ENCODE results near the gene SQOR. TPM values are rescaled to one million over a fixed set of nuclear protein-coding genes. Genes with fewer than 3 reads are reported as not detected.

Gene SQOR
- polyA plus RNA-seq, 2 of the 4 experiments (the other 2 are of a cell fraction), result 33.8 to 71.7 TPM

DNA sequence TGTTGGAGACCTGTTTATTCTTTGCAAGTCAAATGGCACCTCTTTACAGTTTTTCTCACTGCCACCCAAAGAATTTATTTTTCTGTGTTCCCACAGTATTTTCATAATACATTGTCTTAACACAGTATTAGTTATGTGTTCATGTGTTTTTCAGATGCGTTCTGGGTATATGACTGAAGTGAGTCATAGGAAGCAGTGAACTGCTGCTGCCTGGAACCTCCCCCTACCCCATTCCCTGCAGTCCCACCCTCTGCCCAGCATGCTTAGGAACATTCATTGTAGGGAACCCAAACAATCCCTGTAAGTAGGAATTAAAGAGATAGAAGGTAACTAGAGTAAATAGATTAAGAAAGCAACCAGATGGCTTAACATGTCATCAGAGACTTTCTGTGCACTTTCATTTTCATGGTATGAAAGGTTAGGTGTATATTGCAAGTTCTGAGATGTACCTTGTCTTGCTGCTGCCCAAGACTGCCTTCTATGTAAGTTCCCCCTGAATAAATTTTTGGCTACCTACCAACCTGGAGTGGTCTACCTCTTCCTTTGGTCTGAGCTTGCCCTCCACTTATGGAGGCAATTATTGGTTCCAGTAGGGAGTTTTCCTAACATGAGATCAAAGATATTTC lies 21.9 kb upstream of the SQOR start (continued):
- TF ChIP-seq CEBPB (IDR thresholded peaks at IDR 0.05) (no peak), TP53 (CRISPR knock-in tag; IDR thresholded peaks at IDR 0.05) (no peak), RCOR1 (IDR thresholded peaks at IDR 0.05; ENCODE audit: low read depth, low read length) (no peak), KDM5A (IDR thresholded peaks at IDR 0.05) (no peak)

GRCh38 chr15:45616901-45617323 lies 17.9 kb upstream of the SQOR start:
- ChIA-PET POLR2A (no interaction called here), CTCF (interaction anchor here (1.2 to 7.1 kb wide), 3 partner anchors 158 to 454 kb away, joined by 3 to 81 read pairs (median 3); no protein-coding TSS in a partner anchor)
- FAIRE-seq, result no peak
- Histone ChIP-seq H3K4me1 (peaks cover 4% of the 10 kb centered on the region; the same call in 2 of the 3 replicates), H3K9me3 (no peaks in the 10 kb centered on the region), H3K4me2 (no peak overlapping the region), H3K27ac (no peak overlapping the region), H3K4me3 (no peak overlapping the region)
- 43% methylated on average over 3 of the region's 3 CpGs for WGBS (ENCODE audit: missing lambda C conversion rate)
- no peak for TF ChIP-seq CHD4 (IDR thresholded peaks at IDR 0.05; ENCODE audit: borderline replicate concordance)
- TF ChIP-seq FOSL2 (IDR thresholded peaks at IDR 0.05), result no peak
- TF ChIP-seq FOSL2 (CRISPR knock-in tag; IDR thresholded peaks at IDR 0.05), result no peak
- TF ChIP-seq, protein P1, sequence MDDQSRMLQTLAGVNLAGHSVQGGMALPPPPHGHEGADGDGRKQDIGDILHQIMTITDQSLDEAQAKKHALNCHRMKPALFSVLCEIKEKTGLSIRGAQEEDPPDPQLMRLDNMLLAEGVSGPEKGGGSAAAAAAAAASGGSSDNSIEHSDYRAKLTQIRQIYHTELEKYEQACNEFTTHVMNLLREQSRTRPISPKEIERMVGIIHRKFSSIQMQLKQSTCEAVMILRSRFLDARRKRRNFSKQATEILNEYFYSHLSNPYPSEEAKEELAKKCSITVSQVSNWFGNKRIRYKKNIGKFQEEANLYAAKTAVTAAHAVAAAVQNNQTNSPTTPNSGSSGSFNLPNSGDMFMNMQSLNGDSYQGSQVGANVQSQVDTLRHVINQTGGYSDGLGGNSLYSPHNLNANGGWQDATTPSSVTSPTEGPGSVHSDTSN (IDR thresholded peaks at IDR 0.05), result no peak
- no peak for TF ChIP-seq MYC (IDR thresholded peaks at IDR 0.05; ENCODE audit: borderline replicate concordance, low read length)
- TF ChIP-seq HES2 (IDR thresholded peaks at IDR 0.05), result no peak
- no peak; a peak in 1 of 6 replicates for ATAC-seq
- DNase-seq (ENCODE audit: low read depth in 1 of 2, low spot score in 1 of 2), result no peak

DNA sequence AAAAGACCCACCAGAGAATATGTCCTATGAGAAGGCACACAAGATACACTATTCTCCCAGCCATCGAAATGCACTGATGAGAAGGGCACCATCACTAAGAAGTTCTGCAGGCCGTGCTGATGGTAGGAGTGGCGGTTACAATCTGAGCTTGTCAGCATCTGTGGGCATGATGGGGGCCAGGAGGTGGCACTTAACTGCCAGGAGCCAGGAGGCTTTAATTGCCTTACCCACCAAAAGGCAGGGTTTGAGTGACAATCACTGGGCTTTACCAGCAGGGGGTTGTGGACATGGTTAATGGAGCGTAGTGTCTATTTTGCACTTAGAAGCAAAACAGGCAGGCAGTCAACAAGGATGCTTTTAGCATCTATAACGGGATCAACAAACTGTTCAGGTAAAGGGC lies 16.0 kb upstream of the SQOR start:
- ChIA-PET POLR2A (no interaction called here), CTCF (interaction anchor here (1.0 to 1.3 kb wide), 2 partner anchors 15 to 189 kb away, joined by 3 read pairs; no protein-coding TSS in a partner anchor)
- Histone ChIP-seq H3K4me1 (no peaks in the 10 kb centered on the region), H3K4me2 (no peak overlapping the region), H3K4me3 (no peak overlapping the region), H3K9me3 (no peaks in the 10 kb centered on the region), H3K27ac (no peak overlapping the region)
- ATAC-seq, result peak in 1 of 2 experiments; percentile 46; a peak in 1 of 6 replicates
- TF ChIP-seq ZC3H11A (IDR thresholded peaks at IDR 0.05), result no peak
- FAIRE-seq, result no peak
- DNase-seq (ENCODE audit: low read depth in 1 of 2, low spot score in 1 of 2), result peak in 1 of 2 experiments; percentile 25
- WGBS (ENCODE audit: missing lambda C conversion rate), result 85% methylated on average over 5 of the region's 5 CpGs

GRCh38 chr15:45628136-45628535 lies 6.7 kb upstream of the SQOR start:
- POLR2A ChIA-PET, result no interaction called here
- DNase-seq (ENCODE audit: low read depth in 1 of 2, low spot score in 1 of 2) (no peak), ATAC-seq (no peak), FAIRE-seq (no peak)
- H3K27ac ChIP-seq, result no peak overlapping the region
- H3K4me3 ChIP-seq, result no peak overlapping the region
- peaks cover 10% of the 10 kb centered on the region; the same call in 2 of the 3 replicates for H3K4me1 ChIP-seq
- CTCF ChIA-PET, result no interaction called here
- no peaks in the 10 kb centered on the region for H3K9me3 ChIP-seq
- TF ChIP-seq PHF8 (IDR thresholded peaks at IDR 0.05; ENCODE audit: borderline replicate concordance, low read depth) (no peak), ZSCAN20 (CRISPR knock-in tag; IDR thresholded peaks at IDR 0.05) (no peak), RARB (CRISPR knock-in tag; IDR thresholded peaks at IDR 0.05) (no peak), FOXS1 (CRISPR knock-in tag; IDR thresholded peaks at IDR 0.05) (no peak), TP53 (CRISPR knock-in tag; IDR thresholded peaks at IDR 0.05) (no peak), CHD4 (IDR thresholded peaks at IDR 0.05; ENCODE audit: borderline replicate concordance) (no peak), NPAS2 (CRISPR knock-in tag; IDR thresholded peaks at IDR 0.05; ENCODE audit: borderline replicate concordance) (no peak), HEYL (CRISPR knock-in tag; IDR thresholded peaks at IDR 0.05) (no peak), ZC3H11A (IDR thresholded peaks at IDR 0.05) (no peak), ZFP36 (IDR thresholded peaks at IDR 0.05; ENCODE audit: borderline replicate concordance, partially characterized antibody) (no peak), KDM5A (IDR thresholded peaks at IDR 0.05) (no peak), JUN (IDR thresholded peaks at IDR 0.05) (no peak), NFE2L2 (conservative IDR thresholded peaks at IDR 0.05; ENCODE audit: low read length) (no peak)
- TF ChIP-seq, protein P2, sequence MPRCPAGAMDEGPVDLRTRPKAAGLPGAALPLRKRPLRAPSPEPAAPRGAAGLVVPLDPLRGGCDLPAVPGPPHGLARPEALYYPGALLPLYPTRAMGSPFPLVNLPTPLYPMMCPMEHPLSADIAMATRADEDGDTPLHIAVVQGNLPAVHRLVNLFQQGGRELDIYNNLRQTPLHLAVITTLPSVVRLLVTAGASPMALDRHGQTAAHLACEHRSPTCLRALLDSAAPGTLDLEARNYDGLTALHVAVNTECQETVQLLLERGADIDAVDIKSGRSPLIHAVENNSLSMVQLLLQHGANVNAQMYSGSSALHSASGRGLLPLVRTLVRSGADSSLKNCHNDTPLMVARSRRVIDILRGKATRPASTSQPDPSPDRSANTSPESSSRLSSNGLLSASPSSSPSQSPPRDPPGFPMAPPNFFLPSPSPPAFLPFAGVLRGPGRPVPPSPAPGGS (IDR thresholded peaks at IDR 0.05), result no peak
- TF ChIP-seq, protein P3, sequence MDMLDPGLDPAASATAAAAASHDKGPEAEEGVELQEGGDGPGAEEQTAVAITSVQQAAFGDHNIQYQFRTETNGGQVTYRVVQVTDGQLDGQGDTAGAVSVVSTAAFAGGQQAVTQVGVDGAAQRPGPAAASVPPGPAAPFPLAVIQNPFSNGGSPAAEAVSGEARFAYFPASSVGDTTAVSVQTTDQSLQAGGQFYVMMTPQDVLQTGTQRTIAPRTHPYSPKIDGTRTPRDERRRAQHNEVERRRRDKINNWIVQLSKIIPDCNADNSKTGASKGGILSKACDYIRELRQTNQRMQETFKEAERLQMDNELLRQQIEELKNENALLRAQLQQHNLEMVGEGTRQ (IDR thresholded peaks at IDR 0.05), result no peak
- WGBS (ENCODE audit: missing lambda C conversion rate), result 90% methylated on average over 7 of the region's 7 CpGs
- H3K4me2 ChIP-seq, result no peak overlapping the region
